GM20431 (cell line): ENCODE measurements around the gene GRIN2A.
"Not testable (repeated sequence)": the region's sequence is repeated elsewhere in the genome, so short reads cannot be mapped to it uniquely, and the experiment has no call there.

Experiments used
- in situ Hi-C: fragments of 300-500 bp; cut with MseI, MboI; formaldehyde crosslinking; loops from one replicate; pipeline ENCODE4 v1.15.0; 2020; ENCODE audit warnings: low sequenced_read_pairs; ENCODE audit not compliant: unreplicated experiment

Gene GRIN2A

DNA sequence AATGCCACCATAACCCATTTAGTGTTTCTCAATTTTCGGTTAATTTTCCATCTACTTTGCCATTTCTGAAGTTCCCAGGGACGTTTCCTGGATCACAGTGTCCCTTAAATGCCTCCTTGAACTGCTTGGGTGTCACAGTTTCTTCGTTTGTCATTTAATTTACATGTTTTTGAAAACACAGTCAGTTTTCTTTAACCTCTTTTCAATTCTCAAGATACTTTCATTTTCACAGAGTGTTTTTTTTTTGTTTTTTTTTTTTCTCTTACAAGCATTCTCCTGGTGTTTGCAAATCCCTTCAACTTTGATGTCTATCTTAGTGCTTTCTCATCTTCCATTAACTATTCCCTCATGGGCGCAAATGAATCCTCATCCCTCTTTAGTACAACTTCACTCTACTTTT is 283.7 kb downstream of the GRIN2A start:
- in situ Hi-C loops: no loop called here

DNA sequence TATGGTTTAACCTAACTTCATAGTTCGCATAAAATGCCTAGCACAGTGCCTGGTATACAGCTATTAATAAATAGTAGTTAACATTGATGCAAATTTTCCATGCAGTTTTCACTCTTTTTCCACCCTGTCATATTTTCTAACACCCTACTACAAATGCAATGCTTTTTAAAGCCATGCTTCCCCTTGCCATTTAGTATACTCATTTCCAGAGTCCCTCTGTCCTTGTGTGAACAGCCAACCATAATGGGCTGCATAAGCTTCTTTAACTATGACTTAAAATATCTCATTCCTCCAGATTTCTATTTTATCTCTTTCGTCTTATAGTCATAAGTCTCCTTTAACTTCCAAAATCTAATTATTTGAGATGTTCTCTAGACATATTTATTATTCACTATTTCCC is 284.1 kb downstream of the GRIN2A start:
- in situ Hi-C loops: no loop called here

DNA sequence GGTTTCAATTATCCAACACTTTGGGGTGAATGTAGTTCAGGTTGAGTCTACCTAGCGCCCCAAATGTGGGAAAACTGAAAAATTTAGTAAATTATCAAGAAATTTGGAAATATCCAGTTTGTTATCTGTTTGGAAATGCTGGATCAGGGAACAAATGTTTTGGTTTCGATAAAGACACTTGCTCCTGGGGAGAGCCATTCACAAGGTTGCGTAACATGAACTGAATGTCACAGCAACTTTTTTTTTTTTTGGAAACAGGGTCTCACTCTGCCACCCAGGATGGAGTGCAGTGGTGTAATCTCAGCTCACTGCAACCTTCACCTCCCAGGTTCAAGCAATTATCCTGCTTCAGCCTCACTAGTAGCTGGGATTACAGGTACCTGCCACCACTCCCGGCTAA is 286.4 kb downstream of the GRIN2A start:
- in situ Hi-C loops: no loop called here

DNA sequence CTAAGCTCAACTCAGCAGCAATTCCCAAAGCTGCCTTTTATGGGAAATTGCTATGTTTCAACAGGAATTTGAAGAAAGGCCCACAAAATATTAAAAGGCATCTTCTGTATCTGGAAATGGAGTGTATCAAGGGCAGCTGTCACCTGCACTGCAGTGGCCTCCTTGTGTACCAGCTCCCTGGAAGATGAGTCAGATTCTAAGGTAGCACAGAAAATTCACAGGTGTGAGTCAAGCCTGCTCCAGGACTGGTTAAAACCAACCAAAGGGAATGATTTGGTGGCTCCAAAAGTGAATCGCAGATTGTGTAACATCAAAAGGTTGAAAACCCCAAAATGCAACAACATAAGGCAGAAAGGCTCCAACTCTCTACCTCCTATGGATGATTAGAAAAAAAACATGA is 296.4 kb downstream of the GRIN2A start:
- in situ Hi-C loops: no loop called here

DNA sequence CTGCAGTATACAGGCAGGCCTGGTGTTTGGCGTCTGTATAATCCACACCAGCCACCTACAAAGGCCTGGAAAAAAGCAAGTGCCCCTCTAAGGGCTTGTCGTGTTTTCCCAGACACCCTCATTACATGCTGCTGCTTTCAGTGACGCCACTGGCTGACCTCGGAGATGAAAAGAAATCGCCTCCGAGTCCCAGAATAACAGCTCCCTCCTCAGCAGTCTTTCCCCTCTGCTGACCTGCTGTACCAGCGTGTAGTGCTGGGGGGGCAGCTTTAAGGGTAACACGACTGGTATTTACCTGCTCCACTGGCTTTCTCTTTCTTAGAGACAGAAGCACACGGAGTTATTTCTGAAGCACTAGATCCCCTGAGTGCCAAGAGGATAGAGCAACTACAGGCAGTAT is 296.8 kb downstream of the GRIN2A start:
- in situ Hi-C loops: no loop called here

DNA sequence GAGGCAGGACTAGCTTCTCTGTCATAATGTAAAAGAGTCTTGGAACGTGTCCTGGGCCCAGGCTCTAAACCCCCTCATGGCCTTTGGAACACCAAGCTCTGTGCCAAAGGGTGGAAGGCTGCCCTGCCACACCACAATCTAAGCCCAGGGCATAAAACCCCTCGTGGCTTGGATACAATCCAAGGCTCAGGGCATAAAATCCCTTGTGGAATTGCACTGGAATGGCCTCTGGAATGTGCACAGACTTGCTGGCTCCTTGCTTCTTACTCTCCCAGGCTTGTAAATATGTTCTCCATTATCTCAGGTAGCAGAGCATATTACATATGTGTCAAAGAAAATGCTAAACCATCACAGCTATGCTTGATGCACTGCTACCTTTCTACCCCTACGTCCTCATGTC is 306.2 kb downstream of the GRIN2A start:
- in situ Hi-C loops: not testable (repeated sequence)

DNA sequence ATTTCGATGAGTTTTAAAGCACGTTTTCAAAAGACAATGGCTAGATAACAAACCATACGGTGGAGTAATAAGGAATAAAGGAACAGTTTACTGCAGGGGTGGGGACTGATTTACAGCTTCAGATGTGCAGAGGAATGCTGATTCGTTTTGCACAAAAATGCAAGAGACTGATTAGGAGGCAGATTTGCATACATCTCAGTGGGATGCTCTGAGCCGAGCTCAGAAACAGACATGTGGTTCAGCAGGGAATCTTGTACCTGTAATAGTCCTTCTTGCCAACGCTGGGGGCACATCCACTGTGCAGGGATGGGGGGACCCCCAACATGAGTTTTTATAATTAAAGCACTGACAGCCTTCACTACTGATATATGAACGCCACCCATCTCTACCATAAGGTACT is 308.0 kb downstream of the GRIN2A start:
- in situ Hi-C loops: no loop called here

DNA sequence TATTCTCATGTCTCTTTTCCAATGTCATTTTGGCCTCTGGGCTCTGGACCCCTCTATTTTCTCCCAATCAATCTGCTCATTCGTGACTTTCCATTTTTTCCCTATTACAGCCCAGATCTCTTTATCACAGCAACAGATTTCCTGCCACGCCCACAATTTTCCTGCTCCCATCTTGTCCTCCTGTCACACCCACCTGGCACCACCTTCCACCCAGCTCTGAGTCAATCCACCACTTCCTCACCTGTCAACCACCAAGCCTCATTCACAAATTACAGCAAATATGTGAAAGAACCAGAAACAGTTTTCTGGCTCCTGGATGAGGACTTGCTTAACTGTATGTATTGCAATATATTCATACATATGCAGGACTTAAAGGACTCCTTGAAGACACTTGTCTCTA is 311.3 kb downstream of the GRIN2A start:
- in situ Hi-C loops: no loop called here

DNA sequence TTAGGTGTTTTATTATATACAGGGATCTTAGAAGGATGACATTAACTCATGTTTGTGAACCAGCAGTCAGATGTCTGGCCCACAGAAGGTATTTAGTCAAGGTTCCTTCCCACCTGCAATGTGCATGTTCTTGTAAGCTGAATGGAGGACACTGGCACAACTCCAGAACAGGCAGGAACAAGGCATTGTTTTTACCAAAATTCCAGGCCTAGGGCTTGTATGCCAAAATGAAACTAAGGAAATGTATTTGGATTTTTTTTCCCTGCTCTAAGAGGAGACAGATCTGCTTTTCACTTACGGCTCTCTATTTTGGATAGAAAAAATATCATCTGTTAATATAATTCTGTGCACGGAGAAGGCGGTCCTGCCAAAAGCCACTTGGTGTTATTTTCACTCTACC is 312.5 kb downstream of the GRIN2A start:
- in situ Hi-C loops: no loop called here

DNA sequence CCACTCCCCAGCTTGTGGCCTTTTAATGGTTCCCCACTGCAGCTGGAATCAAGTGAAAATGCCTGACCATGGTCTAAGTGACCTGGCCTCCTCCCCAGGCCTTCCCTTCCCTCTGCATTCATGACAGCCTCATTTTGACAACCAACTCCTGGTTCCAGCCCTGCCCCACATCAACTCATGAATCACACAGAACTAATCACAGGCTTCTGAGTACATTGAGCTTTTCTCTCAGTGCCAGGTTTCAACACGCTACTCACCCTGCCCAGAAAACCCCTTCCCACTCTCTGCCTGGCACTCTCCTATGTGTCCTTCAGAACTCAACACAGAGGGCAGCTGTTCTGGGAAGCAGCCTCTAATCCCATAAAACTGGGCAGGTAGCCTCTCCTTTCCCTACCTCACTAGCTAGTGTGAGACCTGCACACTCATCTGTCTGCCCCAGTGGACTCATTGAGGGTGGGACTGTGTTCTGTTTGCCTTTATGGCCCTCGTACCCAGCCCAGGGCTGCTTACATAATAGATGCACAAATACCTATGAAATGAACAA is 313.6 kb downstream of the GRIN2A start:
- in situ Hi-C loops: no loop called here

DNA sequence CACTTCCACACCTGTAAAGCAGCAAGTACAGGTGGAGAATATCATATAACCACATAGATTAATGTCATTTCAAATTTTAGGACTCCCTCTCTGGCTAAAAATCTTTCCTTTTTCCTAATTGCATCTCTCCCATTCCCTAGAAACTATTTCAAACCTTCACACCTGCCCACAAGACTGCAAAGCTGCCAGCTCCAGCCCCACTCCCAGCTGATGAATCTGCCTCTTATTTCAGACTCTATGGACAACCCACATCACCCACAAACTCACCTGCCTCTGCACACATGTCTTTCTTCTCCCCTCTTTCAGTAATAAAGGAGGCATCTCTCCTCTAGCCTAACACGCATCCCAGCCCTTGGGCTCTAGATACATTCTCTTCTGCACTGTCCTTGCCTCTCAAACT is 315.1 kb downstream of the GRIN2A start:
- in situ Hi-C loops: no loop called here

DNA sequence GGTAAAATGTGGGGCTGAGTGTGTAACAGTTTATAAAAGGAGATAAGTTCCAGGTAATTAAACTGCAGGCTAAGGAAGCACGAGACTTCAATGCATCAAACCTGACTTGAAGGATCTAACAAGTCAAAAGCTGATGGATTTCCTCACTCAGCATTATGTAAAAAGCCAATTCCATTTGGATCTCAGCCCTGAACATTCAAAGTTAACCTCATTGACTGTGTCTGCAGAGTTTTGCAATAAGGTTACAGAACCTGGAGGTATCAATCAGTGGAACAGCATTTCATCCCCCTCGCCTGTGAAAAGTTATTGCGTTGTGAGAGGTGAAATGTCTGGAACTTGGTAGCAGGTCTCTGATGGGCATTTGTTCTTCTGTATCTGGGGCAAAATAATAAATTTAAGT is 317.8 kb downstream of the GRIN2A start:
- in situ Hi-C loops: no loop called here

DNA sequence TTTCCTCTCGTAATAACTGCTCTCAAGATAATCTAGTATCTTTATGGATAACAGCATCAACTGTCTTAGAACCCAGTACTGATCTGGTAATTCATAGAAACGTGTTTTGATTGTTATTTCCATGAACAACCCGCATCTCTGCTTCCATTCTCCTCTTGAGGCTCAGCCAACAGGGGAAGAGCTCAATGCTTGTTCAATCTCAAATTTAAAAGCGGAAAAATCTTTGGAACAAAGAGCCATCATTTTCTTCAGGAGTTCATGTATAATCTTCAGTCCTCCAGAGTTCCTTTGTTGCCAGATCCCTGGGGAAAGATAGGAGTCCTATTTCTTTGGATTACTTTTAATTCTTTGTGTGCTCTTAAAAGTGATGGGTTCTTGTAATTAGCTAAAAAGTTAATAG is 319.9 kb downstream of the GRIN2A start:
- in situ Hi-C loops: no loop called here

DNA sequence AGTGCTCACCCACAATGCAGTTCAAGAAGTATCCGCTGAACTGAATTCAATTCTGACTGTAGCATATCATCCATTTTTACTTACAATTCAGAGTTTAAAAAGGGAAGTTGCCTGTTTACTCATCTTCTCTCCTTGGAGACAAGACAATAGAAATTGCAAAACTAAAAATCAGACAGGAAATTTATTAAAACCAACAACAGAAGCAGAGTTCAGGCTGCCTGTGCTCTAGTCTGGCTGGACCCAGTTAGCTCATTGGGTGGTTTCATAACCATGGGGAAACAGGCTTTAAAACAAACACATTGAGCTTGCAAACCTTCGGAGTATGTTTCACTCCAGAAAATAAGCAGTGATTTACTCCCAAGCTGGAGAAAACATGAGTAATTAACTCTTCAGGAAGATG is 321.4 kb downstream of the GRIN2A start:
- in situ Hi-C loops: no loop called here

DNA sequence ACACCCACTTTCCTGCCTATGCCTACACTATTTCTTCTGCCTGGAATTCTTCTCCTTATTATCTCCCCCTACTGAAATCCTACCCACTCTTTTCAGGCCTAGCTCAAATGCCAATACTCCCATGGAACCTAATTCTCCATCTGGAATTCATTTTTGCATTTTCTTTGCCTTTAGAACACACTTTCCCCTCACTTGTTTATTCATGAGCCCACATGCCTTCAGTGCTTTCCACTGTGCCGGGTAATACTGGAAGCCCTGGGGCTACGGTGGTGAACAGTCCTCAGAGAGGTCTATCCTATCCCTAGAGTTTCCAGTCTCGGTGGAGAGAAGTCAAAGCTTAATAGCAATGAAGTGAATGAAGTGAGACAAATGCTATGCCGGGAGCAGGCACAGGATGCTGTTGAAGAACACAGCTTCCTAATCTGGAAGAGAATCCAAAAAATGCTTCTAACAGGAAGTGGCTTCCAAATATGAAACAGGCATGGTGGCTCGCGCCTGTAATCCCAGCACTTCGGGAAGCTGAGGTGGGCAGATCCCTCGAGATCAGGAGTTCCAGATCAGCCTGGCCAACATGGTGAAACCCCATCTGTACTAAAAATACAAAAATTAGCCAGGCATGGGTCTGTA is 322.4 kb downstream of the GRIN2A start:
- in situ Hi-C loops: no loop called here

DNA sequence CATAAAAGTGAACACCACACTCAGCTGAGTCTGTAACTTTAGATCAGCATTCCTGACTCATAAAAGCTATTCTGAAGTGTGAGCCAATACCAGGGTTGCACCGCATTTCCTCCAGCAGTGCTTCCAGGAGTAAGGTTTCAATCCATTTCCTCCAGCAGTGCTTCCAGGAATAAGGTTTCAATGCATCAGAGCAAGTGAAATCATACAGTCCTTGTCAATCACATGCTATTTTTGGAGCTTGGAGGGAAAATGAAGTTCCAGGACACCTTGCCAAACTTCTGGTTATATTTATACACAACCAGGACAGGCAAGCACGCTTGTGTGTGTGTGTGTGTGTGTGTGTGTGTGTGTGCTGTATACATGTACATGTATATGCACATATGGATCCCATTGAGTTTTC is 327.6 kb downstream of the GRIN2A start:
- in situ Hi-C loops: no loop called here

DNA sequence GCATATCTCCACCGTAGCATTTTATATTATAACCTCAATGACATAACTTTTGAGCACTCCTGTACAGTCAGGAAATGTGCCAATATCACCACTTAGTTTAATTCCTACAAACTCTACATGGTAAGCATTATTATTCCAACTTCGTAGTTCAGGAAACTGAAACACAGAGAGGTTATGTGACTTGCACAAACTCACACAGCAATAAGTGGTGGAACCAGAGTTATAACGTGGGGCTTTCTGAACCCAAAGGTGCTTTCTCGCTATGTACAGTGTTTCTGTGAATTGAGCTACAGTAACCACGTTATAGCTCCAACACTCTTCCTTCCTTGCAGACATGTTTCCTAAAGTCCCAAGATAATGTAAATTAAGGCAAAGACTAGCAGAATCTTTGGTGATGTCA is 330.2 kb downstream of the GRIN2A start:
- in situ Hi-C loops: no loop called here

DNA sequence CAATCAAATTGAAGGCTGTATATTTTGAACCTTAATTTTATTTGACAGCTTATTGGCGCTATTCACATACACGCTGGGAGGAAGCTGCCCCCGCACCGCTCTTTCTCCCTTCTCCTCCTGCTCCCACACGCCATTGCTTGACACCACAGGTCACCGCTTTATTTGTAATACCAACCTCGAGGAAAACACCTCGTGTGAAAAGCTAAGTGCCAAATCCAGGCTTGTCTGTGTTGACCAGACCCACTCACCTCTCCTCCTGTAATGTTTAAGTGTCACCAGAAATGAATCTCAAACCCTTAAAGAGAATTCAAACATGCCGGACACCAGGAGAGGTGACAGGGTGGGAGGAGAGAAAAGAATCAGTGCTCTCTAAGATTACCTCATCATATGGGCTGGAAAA is 331.4 kb downstream of the GRIN2A start:
- in situ Hi-C loops: no loop called here

DNA sequence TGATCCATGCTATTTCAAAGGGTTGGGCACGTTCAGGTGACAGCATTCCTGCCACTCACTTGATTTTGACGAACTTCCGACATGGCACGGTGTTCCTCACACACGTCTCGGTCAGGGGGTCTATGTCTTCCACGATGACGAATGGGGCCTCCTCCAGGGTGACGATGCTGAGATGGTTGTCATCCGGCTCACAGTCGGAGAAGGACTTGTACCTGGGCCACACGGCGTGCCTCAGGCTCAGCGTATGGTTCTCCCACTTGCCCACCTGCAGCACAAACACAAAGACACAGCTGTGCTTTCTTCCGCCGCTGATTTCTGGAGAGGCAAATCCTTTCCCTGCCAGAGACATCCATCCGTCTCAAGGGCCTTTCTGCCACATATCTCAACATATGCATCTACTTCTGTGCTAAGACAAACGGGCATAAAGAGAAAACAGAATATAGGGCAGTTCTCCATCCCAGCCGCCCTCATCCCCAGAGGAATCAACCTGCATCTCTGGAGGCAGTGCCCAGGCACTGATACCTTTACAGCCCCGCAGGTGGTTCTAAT is 332.5 kb downstream of the GRIN2A start:
- in situ Hi-C loops: no loop called here

DNA sequence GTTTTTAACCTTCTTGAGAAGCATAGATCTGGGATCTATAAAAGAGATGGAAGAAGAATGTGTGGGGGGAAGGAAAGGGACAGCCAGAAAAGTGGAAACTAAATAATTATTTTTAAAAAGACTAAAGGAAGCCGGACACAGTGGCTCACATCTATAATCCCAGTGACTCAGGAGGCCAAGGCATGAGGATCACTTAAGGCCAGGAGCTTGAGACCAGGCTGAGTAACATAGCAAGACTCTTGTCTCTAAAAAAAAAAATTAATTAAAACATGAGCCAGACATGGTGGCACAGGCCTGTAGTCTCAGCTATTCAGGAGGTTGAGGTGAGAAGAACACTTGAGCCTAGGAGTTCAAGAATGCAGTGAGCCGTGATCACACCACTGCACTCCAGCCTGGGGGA is 335.1 kb downstream of the GRIN2A start:
- in situ Hi-C loops: no loop called here

DNA sequence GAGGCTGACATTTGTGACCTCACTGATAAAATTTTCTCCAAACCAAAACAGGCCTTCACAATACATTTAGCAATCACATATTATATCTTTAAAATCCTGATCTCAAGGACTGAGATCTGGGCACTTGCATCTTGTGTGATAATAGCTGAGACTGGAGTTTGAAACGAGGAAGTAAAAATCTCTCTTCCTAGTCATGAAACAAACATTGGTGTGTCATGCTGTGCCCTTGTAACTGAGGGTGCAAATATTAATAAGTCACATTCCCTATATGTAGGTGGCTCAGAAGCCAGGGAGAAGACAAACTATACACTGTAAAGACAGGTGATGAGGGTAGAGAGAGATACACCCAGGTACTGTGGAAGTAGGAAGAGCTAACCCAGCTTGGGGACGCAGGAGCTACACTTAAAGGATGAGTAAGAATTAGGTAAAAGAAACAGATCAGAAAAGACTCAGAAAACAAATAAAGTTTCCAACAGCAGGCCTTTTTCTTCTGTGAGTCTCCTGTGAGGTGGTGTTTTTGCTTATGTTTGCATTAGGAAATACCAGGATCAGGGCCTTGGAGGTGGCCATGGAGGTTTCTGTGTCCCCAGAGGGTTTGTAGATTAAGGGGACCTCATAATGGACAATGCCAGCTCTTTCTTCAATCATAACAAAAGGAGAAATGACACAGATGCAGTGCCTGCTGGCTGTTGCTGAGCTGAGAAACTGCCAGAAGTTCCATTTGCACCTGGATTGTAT is 335.7 kb downstream of the GRIN2A start:
- in situ Hi-C loops: no loop called here
